B cell (primary cell): ENCODE data around the gene ANK3. TPM values are rescaled to one million over a fixed set of nuclear protein-coding genes. Genes with fewer than 3 reads are reported as not detected.

Source experiments
- ATAC-seq: fragments of 200-7000 bp; cut with Tn5 transposase; one replicate; pipeline ENCODE4 v1.10.0; 2021; ENCODE audit warnings: low read depth, mild to moderate bottlenecking, moderate number of reproducible peaks, moderate library complexity
- CTCF ChIA-PET: fragments of 350-600 bp; sonication (Branson Sonifier 250); formaldehyde crosslinking; loops from one replicate; lab custom pipeline; 2021; ENCODE audit warnings: antibody characterized with exemption, inconsistent platforms; lab: Charles Lee
- POLR2A ChIA-PET: fragments of 350-600 bp; sonication (Branson Sonifier 250); formaldehyde crosslinking; loops from one replicate; lab custom pipeline; 2021; ENCODE audit warnings: antibody characterized with exemption; lab: Charles Lee
- DNase-seq: peaks from one replicate; pipeline ENCODE4 v3.0.0; 2013
- H2AFZ ChIP-seq: 2 replicates; pipeline ENCODE4 v1.6.1; 2012; ENCODE audit warnings: mild to moderate bottlenecking, low read depth, low read length; ENCODE audit not compliant: insufficient read depth, poor library complexity, severe bottlenecking
- H3K27ac ChIP-seq, 2 donors: 1 replicate in 1 of 2; 2 replicates in 1 of 2; pipeline ENCODE4 v1.5.1; 2012 to 2013; ENCODE audit warnings: low read length in 2 of 2, mild to moderate bottlenecking in 2 of 2, moderate library complexity in 1 of 2
- H3K27me3 ChIP-seq, 4 experiments: fragments of 200-600 bp in 1 of 4; sonication (generic) in 1 of 4; replicated peaks in 1 of 4; 1 replicate in 2 of 4; 2 replicates in 2 of 4; pipeline versions ENCODE4 v1.6.1 to v1.7.0; 2013 to 2016; ENCODE audit warnings: low read length in 3 of 4, mild to moderate bottlenecking in 2 of 4, mixed read lengths in 1 of 4, moderate library complexity in 1 of 4; ENCODE audit not compliant: insufficient read depth in 4 of 4, control insufficient read depth in 3 of 4; ENCODE audit errors: control extremely low read depth in 1 of 4
- H3K36me3 ChIP-seq, 2 experiments: replicated peaks in 1 of 2; 1 replicate in 1 of 2; 2 replicates in 1 of 2; pipeline versions ENCODE4 v1.6.1 to v1.7.1; 2013; ENCODE audit warnings: low read length in 1 of 2; ENCODE audit not compliant: insufficient read depth in 2 of 2, control insufficient read depth in 1 of 2; ENCODE audit errors: control extremely low read depth in 1 of 2, extremely low read depth in 1 of 2
- H3K4me1 ChIP-seq, 2 donors: fragments of 200-600 bp in 1 of 2; sonication (generic) in 1 of 2; 1 replicate in 1 of 2; 2 replicates in 1 of 2; pipeline versions ENCODE4 v1.5.1 to v1.6.1; 2013 to 2017; ENCODE audit warnings: low read length in 2 of 2; ENCODE audit not compliant: control insufficient read depth in 2 of 2, insufficient read depth in 2 of 2
- H3K4me2 ChIP-seq: replicated peaks from 2 replicates; pipeline ENCODE3; 2012; ENCODE audit warnings: mild to moderate bottlenecking, low read depth, low read length; ENCODE audit not compliant: poor library complexity, severe bottlenecking
- H3K4me3 ChIP-seq, 5 experiments: fragments of 200-600 bp in 1 of 5; sonication (generic) in 1 of 5; 1 replicate in 3 of 5; 2 replicates in 2 of 5; pipeline versions ENCODE4 v1.5.1 to v1.7.0; 2011 to 2016; ENCODE audit warnings: low read length in 4 of 5, mild to moderate bottlenecking in 4 of 5, low read depth in 2 of 5, control low read depth in 1 of 5, moderate library complexity in 1 of 5; ENCODE audit not compliant: insufficient read depth in 1 of 5; ENCODE audit errors: control extremely low read depth in 1 of 5, extremely low read depth in 1 of 5
- H3K79me2 ChIP-seq: fragments of 200-600 bp; sonication (generic); one replicate; pipeline ENCODE4 v1.6.0; 2016; ENCODE audit warnings: low read length; ENCODE audit not compliant: control insufficient read depth, insufficient read depth
- H3K9ac ChIP-seq: fragments of 200-600 bp; sonication (generic); 2 replicates; pipeline ENCODE4 v1.6.1; 2017; ENCODE audit warnings: mild to moderate bottlenecking, low read length, moderate library complexity
- H3K9me3 ChIP-seq, 3 donors: one replicate each; pipeline versions ENCODE4 v1.6.1 to v1.7.1; 2013; ENCODE audit warnings: low read length in 2 of 3; ENCODE audit not compliant: control insufficient read depth in 2 of 3, insufficient read depth in 1 of 3; ENCODE audit errors: control extremely low read depth in 1 of 3
- H4K20me1 ChIP-seq: 2 replicates; pipeline ENCODE4 v1.6.0; 2012; ENCODE audit warnings: mild to moderate bottlenecking, low read length; ENCODE audit not compliant: insufficient read depth, control insufficient read depth, poor library complexity, severe bottlenecking
- H3K27ac Mint-ChIP-seq: one replicate; pipeline ENCODE4 v1.8.0; 2021; ENCODE audit warnings: mixed read lengths
- H3K27me3 Mint-ChIP-seq: one replicate; pipeline ENCODE4 v1.8.0; 2021; ENCODE audit warnings: mixed read lengths
- H3K4me1 Mint-ChIP-seq: one replicate; pipeline ENCODE4 v1.8.0; 2021; ENCODE audit warnings: mixed read lengths
- H3K4me3 Mint-ChIP-seq: one replicate; pipeline ENCODE4 v1.8.0; 2021; ENCODE audit warnings: mixed read lengths
- H3K9me3 Mint-ChIP-seq: one replicate; pipeline ENCODE4 v1.8.0; 2022; ENCODE audit warnings: mixed read lengths; ENCODE audit not compliant: insufficient read depth
- CTCF ChIP-seq: fragments of 200-600 bp; IDR thresholded peaks from one replicate; pipeline ENCODE4 v1.8.0; 2022; ENCODE audit warnings: antibody characterized with exemption, mild to moderate bottlenecking
- EZH2 ChIP-seq: IDR thresholded peaks from 2 replicates; pipeline ENCODE4 v1.6.1; 2012; ENCODE audit warnings: borderline replicate concordance, low read depth, mild to moderate bottlenecking, moderate library complexity, low read length; ENCODE audit not compliant: insufficient read depth, poor library complexity, severe bottlenecking
- WGBS: methylation state at CpG from one replicate; pipeline ENCODE4 v1.1.5; 2013; ENCODE audit warnings: missing lambda C conversion rate; ENCODE audit not compliant: insufficient coverage; 5-methylcytosine and 5-hydroxymethylcytosine counted together
- intact Hi-C: fragments of 100-400 bp; cut with micrococcal nuclease; formaldehyde crosslinking; loops from one replicate; pipeline ENCODE4 v1.10.0; 2022
- polyA plus RNA-seq: library from polyadenylated mRNA; depleted of rRNA; stranded (reverse); fragments of >200 nt; gene quantifications from 2 replicates; pipeline ENCODE4 v1.2.3, GENCODE V29; 2012
- total RNA-seq, 2 donors: library from RNA; stranded (reverse); fragments of 120-200 nt in 1 of 2; gene quantifications; 1 replicate in 1 of 2; 2 replicates in 1 of 2; pipeline versions ENCODE4 v1.2.3 to v1.2.4, GENCODE V29; 2013 to 2022

The ANK3 gene
- total and polyA plus RNA-seq, 2 donors (not counting 1 experiment from before 2014, with no cell fraction given): 4.9 to 21.6 TPM

DNA sequence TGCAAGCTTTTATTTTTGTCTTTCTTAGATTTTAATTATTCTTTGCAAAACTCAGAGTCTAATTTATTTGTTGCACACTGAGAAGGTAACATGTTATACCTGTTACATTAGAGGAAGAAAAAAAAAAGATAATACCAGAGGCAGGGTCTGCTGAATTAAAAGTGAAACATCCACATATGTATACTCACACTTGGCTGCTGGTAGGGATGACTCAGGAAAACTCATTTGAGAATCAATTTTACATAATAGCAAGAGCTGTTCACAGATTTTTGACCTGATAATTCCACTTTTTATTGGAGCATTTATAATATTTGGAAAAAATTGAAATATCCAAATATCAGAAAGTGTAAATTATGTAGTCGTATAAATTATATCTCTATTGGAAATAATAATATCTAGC, 405.3 kb downstream of the ANK3 start:
- ChIA-PET CTCF (interaction anchor here (0.6 to 0.8 kb wide), 4 partner anchors 131 to 1860 kb away, joined by 3 to 5 read pairs (median 3); no protein-coding TSS in a partner anchor), POLR2A (no interaction called here)
- H3K27ac Mint-ChIP-seq: no peak overlapping the region
- Histone ChIP-seq H3K27me3 (no peaks in the 10 kb centered on the region), H3K79me2 (no peaks in the 10 kb centered on the region), H3K4me2 (no peak overlapping the region), H4K20me1 (no peaks in the 10 kb centered on the region), H3K4me3 (no peak overlapping the region), H3K9me3 (peaks cover 0 to 2% (median 0%) of the 10 kb centered on the region in 3 donors), H3K36me3 (no peaks in the 10 kb centered on the region), H2AFZ (no peak overlapping the region), H3K4me1 (no peaks in the 10 kb centered on the region), H3K9ac (no peak overlapping the region), H3K27ac (no peak overlapping the region)
- WGBS: no CpG with 5 or more reads among the region's 1 CpG
- H3K4me1 Mint-ChIP-seq: no peaks in the 10 kb centered on the region
- no peaks in the 10 kb centered on the region for H3K27me3 Mint-ChIP-seq
- H3K9me3 Mint-ChIP-seq: no peaks in the 10 kb centered on the region
- DNase-seq (no peak), ATAC-seq (no peak)
- TF ChIP-seq EZH2 (no peak), CTCF (no peak)
- intact Hi-C loops: no loop called here
- H3K4me3 Mint-ChIP-seq: no peak overlapping the region

- H3K27me3 Mint-ChIP-seq: no peaks in the 10 kb centered on the region
- H3K4me3 Mint-ChIP-seq: no peak overlapping the region
- Histone ChIP-seq H3K27ac (no peak overlapping the region), H2AFZ (no peak overlapping the region), H4K20me1 (no peaks in the 10 kb centered on the region), H3K36me3 (no peaks in the 10 kb centered on the region), H3K9me3 (peaks cover 0 to 14% (median 13%) of the 10 kb centered on the region in 3 donors), H3K4me1 (no peaks in the 10 kb centered on the region), H3K27me3 (no peaks in the 10 kb centered on the region), H3K4me3 (no peak overlapping the region), H3K79me2 (no peaks in the 10 kb centered on the region), H3K9ac (no peak overlapping the region), H3K4me2 (no peak overlapping the region)
- no peaks in the 10 kb centered on the region for H3K4me1 Mint-ChIP-seq
- WGBS: 75% methylated on average over 1 of the region's 1 CpG
- intact Hi-C loops: no loop called here
- POLR2A ChIA-PET: no interaction called here
- CTCF ChIA-PET: no interaction called here
- ATAC-seq: no peak
- no peak for DNase-seq
- TF ChIP-seq CTCF (no peak), EZH2 (no peak)
- peaks cover 12% of the 10 kb centered on the region for H3K9me3 Mint-ChIP-seq
- H3K27ac Mint-ChIP-seq: no peak overlapping the region
Observed at GRCh38 chr10:59980356-59980755, 409.3 kb downstream of the ANK3 start.
